Panc1 (cell line): ENCODE data around the gene WASL. TPM values are rescaled to one million over a fixed set of nuclear protein-coding genes. Genes with fewer than 3 reads are reported as not detected.

Experiments
- ATAC-seq: fragments of 200-7000 bp; cut with Tn5 transposase; 2 replicates; pipeline ENCODE4 v1.9.1; 2020; ENCODE audit warnings: mild to moderate bottlenecking, moderate library complexity
- BruUV-seq: library from RNA; stranded (reverse); fragments of 400-500 nt; replicated peaks from 2 replicates; lab custom pipeline; 2021; lab: Mats Ljungman, UMichigan
- CTCF ChIA-PET: fragments of 300-600 bp; sonication (Branson Sonifier 250); formaldehyde crosslinking; loops from one replicate; lab custom pipeline; 2022; ENCODE audit warnings: antibody characterized with exemption; lab: Charles Lee
- POLR2A ChIA-PET: fragments of 300-600 bp; sonication (Branson Sonifier 250); formaldehyde crosslinking; loops from one replicate; lab custom pipeline; 2022; ENCODE audit warnings: antibody characterized with exemption; lab: Charles Lee
- DNase-seq: peaks from one replicate; pipeline ENCODE4 v3.0.0-alpha.2; 2010; ENCODE audit warnings: low read depth, low spot score
- H3K27ac ChIP-seq: 2 replicates; pipeline ENCODE4 v1.5.1; 2011; ENCODE audit warnings: mild to moderate bottlenecking, low read length, inconsistent platforms
- H3K27me3 ChIP-seq: fragments of 200-500 bp; sonication (Bioruptor generic); 2 replicates; pipeline ENCODE4 v1.6.0; 2014; ENCODE audit warnings: low read length, inconsistent platforms; ENCODE audit not compliant: control insufficient read depth, insufficient read depth
- H3K36me3 ChIP-seq: fragments of 200-500 bp; sonication (Bioruptor generic); 2 replicates; pipeline ENCODE4 v1.5.1; 2014; ENCODE audit warnings: inconsistent platforms, mild to moderate bottlenecking, low read length, moderate library complexity; ENCODE audit not compliant: control insufficient read depth, insufficient read depth
- H3K4me1 ChIP-seq: 2 replicates; pipeline ENCODE4 v1.5.1; 2011; ENCODE audit warnings: inconsistent platforms, mild to moderate bottlenecking, low read length, moderate library complexity; ENCODE audit not compliant: control insufficient read depth, insufficient read depth
- H3K4me3 ChIP-seq, 2 experiments: 2 replicates each; pipeline ENCODE4 v1.5.1; 2011 to 2012; ENCODE audit warnings: low read depth in 2 of 2, low read length in 2 of 2, mild to moderate bottlenecking in 2 of 2, inconsistent platforms in 1 of 2, moderate library complexity in 1 of 2
- H3K9me3 ChIP-seq: fragments of 200-500 bp; sonication (Bioruptor generic); 2 replicates; pipeline ENCODE4 v1.5.1; 2014; ENCODE audit warnings: low read depth, mild to moderate bottlenecking, inconsistent platforms, low read length, moderate library complexity; ENCODE audit not compliant: control insufficient read depth, insufficient read depth
- CTCF ChIP-seq: fragments of 450-650 bp; IDR thresholded peaks from 2 replicates; pipeline ENCODE4 v1.5.1; 2017; ENCODE audit warnings: mild to moderate bottlenecking
- POLR2AphosphoS5 ChIP-seq: IDR thresholded peaks from 2 replicates; pipeline ENCODE4 v1.6.1; 2012; ENCODE audit warnings: mild to moderate bottlenecking, low read depth, low read length, moderate library complexity
- SIN3A ChIP-seq: IDR thresholded peaks from 2 replicates; pipeline ENCODE4 v1.6.1; 2012; ENCODE audit warnings: low read depth, mild to moderate bottlenecking, low read length, moderate library complexity, borderline replicate concordance; ENCODE audit not compliant: insufficient read depth
- TCF7L2 ChIP-seq: IDR thresholded peaks from 2 replicates; pipeline ENCODE4 v1.6.1; 2011; ENCODE audit warnings: mild to moderate bottlenecking, low read depth, low read length, inconsistent platforms
- in situ Hi-C: cut with HindIII; loops from 2 replicates; pipeline ENCODE4 v1.10.0; 2016; ENCODE audit warnings: low sequenced_read_pairs, low pct_unique_long_range_greater_than_20kb
- intact Hi-C: fragments of 100-400 bp; cut with micrococcal nuclease; formaldehyde crosslinking; loops from one replicate; pipeline ENCODE4 v1.10.0; 2022; ENCODE audit not compliant: unreplicated experiment
- total RNA-seq: library from RNA; stranded (reverse); gene quantifications from one replicate; pipeline ENCODE4 v1.2.1, GENCODE V29; 2021; ENCODE audit not compliant: unreplicated experiment
- TF ChIP-seq, protein P1 (sequence below), 2 experiments: IDR thresholded peaks; 2 replicates each; pipeline ENCODE4 v1.6.1; 2011 to 2012; ENCODE audit warnings: low read depth in 2 of 2, control low read depth in 1 of 2, low read length in 1 of 2, mild to moderate bottlenecking in 1 of 2, moderate library complexity in 1 of 2; ENCODE audit not compliant: insufficient read depth in 1 of 2

Gene WASL
- total RNA-seq, 1 experiment from 2014 or later, result 29.6 TPM

- H3K27me3 ChIP-seq, result no peaks in the 10 kb centered on the region
- ChIA-PET CTCF (no interaction called here), POLR2A (no interaction called here)
- ATAC-seq, result no peak
- H3K27ac ChIP-seq, result no peak overlapping the region
- no peak for DNase-seq
- no peak overlapping the region for H3K4me3 ChIP-seq
- no peaks in the 10 kb centered on the region; the same call in 1 of the 2 replicates for H3K36me3 ChIP-seq
- no peaks in the 10 kb centered on the region for H3K9me3 ChIP-seq
- H3K4me1 ChIP-seq, result no peaks in the 10 kb centered on the region
- in situ Hi-C loops (no loop called here), intact Hi-C loops (no loop called here)
- TF ChIP-seq, protein P1, sequence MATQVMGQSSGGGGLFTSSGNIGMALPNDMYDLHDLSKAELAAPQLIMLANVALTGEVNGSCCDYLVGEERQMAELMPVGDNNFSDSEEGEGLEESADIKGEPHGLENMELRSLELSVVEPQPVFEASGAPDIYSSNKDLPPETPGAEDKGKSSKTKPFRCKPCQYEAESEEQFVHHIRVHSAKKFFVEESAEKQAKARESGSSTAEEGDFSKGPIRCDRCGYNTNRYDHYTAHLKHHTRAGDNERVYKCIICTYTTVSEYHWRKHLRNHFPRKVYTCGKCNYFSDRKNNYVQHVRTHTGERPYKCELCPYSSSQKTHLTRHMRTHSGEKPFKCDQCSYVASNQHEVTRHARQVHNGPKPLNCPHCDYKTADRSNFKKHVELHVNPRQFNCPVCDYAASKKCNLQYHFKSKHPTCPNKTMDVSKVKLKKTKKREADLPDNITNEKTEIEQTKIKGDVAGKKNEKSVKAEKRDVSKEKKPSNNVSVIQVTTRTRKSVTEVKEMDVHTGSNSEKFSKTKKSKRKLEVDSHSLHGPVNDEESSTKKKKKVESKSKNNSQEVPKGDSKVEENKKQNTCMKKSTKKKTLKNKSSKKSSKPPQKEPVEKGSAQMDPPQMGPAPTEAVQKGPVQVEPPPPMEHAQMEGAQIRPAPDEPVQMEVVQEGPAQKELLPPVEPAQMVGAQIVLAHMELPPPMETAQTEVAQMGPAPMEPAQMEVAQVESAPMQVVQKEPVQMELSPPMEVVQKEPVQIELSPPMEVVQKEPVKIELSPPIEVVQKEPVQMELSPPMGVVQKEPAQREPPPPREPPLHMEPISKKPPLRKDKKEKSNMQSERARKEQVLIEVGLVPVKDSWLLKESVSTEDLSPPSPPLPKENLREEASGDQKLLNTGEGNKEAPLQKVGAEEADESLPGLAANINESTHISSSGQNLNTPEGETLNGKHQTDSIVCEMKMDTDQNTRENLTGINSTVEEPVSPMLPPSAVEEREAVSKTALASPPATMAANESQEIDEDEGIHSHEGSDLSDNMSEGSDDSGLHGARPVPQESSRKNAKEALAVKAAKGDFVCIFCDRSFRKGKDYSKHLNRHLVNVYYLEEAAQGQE (IDR thresholded peaks at IDR 0.05; ENCODE audit: insufficient read depth in 1 of 2, low read depth in 2 of 2, low read length in 1 of 2), result no peak
- no peak for TF ChIP-seq SIN3A
- no peak for TF ChIP-seq POLR2AphosphoS5
- TF ChIP-seq TCF7L2, result no peak
- no peak for TF ChIP-seq CTCF
- no TSS peak for BruUV-seq
Measured at GRCh38 chr7:123789817-123790216, 41.0 kb upstream of the WASL start.

DNA sequence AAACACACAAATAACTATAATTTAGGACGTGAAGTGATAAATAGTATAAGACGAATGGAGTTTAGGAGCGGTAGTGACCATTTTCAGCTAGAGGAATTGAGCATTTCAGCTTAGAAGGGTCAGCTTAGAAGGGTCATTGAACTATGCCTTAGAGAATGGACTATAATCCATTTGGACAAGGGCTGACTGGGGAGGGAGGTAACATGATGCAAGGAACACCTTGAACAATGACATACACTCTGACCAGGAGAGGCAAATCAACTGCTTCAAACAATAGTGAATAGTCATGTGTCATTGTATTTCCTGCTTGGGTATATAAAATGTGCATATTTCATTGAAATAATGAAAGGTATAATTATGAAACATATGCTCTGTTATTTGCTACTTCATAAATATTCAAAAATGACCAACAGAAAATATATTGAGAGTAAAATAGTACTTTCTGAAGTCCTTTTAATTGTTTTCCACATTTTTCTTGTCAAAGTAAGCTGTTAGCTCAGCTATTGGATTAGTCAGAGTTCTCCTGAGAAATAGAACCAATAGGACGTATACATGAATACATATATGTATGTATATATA is 40.5 kb upstream of the WASL start:
- ChIA-PET POLR2A (no interaction called here), CTCF (no interaction called here)
- ATAC-seq (no peak), DNase-seq (no peak)
- H3K36me3 ChIP-seq, result no peaks in the 10 kb centered on the region; the same call in 1 of the 2 replicates
- no peaks in the 10 kb centered on the region for H3K9me3 ChIP-seq
- no TSS peak for BruUV-seq
- H3K4me3 ChIP-seq, result no peak overlapping the region
- H3K27me3 ChIP-seq, result no peaks in the 10 kb centered on the region
- intact Hi-C loops (no loop called here), in situ Hi-C loops (no loop called here)
- no peak overlapping the region for H3K27ac ChIP-seq
- H3K4me1 ChIP-seq, result no peaks in the 10 kb centered on the region
- TF ChIP-seq, protein P1 (IDR thresholded peaks at IDR 0.05; ENCODE audit: insufficient read depth in 1 of 2, low read depth in 2 of 2, low read length in 1 of 2), result no peak
- TF ChIP-seq CTCF, result no peak
- TF ChIP-seq TCF7L2, result no peak
- TF ChIP-seq POLR2AphosphoS5, result no peak
- no peak for TF ChIP-seq SIN3A
